COLO829 (cell line): ENCODE data around the gene ATP5F1D.

Source experiments
- DNase-seq: peaks from one replicate; pipeline ENCODE4 v3.0.0; 2012; ENCODE audit warnings: low spot score

ATP5F1D gene

GRCh38 chr19:1270854-1271527 is 29.4 kb downstream of the ATP5F1D start:
- DNase-seq, result no peak

GRCh38 chr19:1271528-1272422 is 30.2 kb downstream of the ATP5F1D start:
- DNase-seq, result no peak

GRCh38 chr19:1272423-1273262 is 31.1 kb downstream of the ATP5F1D start:
- no peak for DNase-seq

GRCh38 chr19:1273263-1274041 is 31.9 kb downstream of the ATP5F1D start:
- DNase-seq, result no peak

GRCh38 chr19:1274081-1274851 is 32.7 kb downstream of the ATP5F1D start:
- DNase-seq, result no peak

GRCh38 chr19:1274852-1275259 is 33.3 kb downstream of the ATP5F1D start:
- no peak for DNase-seq

GRCh38 chr19:1275260-1275975 is 33.9 kb downstream of the ATP5F1D start, which contains the start of gene FAM174C:
FAM174C (plus strand) TSS chr19:1275530; CDS start chr19:1275550, 20 bp downstream.
- peak; percentile 95 for DNase-seq

GRCh38 chr19:1275976-1276627 is 34.6 kb downstream of the ATP5F1D start:
- no peak for DNase-seq

- no peak for DNase-seq
These were observed 35.1 kb downstream of the ATP5F1D start for GRCh38 chr19:1276628-1277022.

GRCh38 chr19:1277061-1277460 is 35.5 kb downstream of the ATP5F1D start:
- DNase-seq, result no peak

- DNase-seq, result no peak
These were observed 36.5 kb downstream of the ATP5F1D start for GRCh38 chr19:1278074-1278473.

GRCh38 chr19:1278713-1279660 is 37.4 kb downstream of the ATP5F1D start:
- DNase-seq, result no peak

GRCh38 chr19:1279782-1280341 is 38.3 kb downstream of the ATP5F1D start:
- peak; percentile 78 for DNase-seq

GRCh38 chr19:1280636-1281568 is 39.4 kb downstream of the ATP5F1D start:
- DNase-seq, result no peak

GRCh38 chr19:1281569-1282287 is 40.2 kb downstream of the ATP5F1D start:
- DNase-seq, result no peak

- no peak for DNase-seq
These were observed 41.1 kb downstream of the ATP5F1D start for GRCh38 chr19:1282588-1283206.
